GM19025 (cell line): ENCODE measurements around the gene TBC1D8.
"Not testable (repeated sequence)": the region's sequence is repeated elsewhere in the genome, so short reads cannot be mapped to it uniquely, and the experiment has no call there.

Source experiments
- ATAC-seq: cut with Tn5 transposase; IDR thresholded peaks from one replicate; pipeline ENCODE4 v1.9.1; 2021; ENCODE audit warnings: mild to moderate bottlenecking, low read depth, moderate library complexity; ENCODE audit not compliant: unreplicated experiment

TBC1D8 gene

DNA sequence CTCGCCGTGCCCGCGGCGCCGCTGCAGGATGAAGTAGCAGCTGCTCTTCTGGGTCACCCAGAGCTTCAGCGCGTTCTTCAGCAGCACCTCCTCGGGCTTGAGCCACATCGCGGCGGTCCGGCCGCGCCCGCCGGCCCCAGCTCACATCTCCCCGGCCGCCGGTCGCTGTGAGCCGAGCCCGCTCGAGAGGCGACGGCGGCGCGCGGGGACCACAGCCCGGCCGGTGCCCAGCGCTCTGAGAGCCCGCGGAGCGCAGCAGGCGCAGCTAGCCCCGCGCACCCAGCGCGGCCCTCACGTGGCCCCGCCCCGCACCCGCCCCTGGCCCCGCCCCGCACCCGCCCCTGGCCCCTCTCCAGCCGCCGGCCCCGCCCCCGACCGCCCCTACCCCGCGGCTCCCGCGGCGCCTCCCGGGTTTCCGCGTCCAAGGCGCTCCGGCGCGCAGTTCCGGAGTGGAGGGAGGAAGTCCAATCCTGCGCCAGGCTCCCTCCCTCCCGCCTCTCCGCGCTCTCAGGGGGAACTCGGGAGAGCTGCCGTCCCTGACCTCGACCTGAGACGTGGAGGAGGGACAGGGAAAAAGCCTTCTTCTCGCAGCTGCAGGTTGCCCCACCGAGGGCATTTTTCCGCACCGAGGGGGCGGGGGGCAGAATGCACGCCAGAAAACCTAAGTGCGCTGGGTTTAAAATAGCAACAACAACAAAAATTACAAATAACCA lies at the start of gene TBC1D8:
TBC1D8 (minus strand) TSS at position 237 of the 713 bp plus-strand sequence; CDS start at position 108, 129 bp downstream.
- ATAC-seq, result peak; percentile 74

DNA sequence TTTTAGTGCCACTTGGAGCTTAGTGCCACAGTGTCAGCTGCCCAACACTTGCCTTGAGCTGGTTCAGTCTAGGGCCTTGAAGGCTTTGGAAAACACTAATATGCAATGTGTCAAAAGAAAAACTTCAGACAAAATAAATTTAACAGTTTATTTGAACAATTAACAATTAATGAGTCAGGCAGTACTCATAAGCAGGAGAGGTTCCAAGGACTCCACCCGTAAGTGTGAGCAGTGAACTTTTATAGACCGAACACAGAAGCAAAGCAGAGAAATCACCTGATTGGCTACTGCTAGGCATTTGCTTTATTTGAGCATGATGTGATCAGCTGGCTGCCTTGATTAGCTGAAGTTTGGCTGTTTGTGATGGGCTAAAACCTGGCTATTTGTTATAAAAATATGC lies 49.5 kb upstream of the TBC1D8 start:
- ATAC-seq, result no peak

DNA sequence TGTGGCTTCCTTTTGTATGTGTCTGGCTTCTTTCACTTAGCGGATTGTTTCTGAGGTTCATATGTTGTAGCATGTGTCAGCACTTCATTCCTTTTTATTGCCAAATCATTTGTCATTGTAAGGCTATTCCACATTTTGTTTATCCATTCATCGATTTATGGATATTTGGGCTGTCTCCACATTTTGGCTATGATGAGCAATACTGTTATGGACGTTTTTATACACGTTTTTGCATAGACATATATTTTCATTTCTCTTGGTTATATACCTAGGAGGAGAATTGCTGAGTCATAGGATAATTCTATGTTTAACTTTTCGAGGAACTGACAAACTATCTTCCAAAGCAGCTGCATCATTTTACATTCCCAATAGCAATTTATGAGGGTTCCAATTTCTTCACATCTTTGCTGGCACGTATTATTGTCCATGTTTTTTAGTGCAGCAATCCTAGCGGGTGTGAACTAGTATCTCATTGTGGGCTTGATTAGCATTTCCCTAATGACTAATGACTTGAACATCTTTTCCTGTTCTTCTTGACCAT lies 48.1 kb upstream of the TBC1D8 start:
- ATAC-seq, result no peak

DNA sequence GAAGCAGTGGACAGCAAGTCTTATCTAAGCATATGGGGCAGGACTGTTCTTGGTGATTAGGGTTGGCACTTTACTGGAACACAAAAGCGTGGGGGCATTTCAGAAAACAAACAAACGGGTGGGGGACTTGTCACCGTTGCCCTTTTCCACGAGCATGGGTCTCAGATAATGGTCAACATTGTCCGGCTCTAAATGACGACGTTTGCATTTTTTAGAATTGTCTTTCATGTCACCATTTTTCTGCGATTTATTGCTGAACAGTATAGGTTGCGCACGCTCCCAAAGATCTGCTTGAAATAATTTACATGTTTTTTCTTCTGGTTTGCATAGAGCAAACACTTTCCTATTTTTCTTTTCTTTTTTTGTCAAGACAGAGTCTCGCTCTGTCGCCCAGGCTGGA lies 46.6 kb upstream of the TBC1D8 start:
- ATAC-seq, result no peak

DNA sequence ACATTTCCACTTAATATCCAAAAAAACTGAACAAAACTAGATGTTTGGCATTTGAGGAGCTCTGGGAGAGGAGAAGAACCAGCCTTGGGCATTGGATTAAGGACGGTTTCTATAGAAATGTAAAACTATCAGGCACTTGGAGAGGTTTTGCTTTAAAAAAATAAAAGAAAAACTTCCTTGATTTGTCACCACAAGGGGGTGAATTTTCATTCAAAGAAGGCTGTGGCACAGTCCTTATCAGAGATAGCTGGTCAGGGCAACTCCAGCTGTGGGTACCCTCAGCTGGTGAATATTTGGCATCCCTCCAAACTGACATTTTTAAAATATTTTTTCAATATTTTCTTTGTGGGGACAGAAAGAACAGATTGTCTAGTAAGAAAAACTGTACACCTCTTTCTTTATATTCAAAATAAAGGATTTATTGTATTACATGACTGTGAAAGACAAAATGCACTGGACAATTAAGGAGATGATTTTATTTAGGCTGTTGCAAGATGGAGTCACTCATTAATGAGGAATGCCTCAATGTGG lies 46.1 kb upstream of the TBC1D8 start:
- ATAC-seq, result no peak

DNA sequence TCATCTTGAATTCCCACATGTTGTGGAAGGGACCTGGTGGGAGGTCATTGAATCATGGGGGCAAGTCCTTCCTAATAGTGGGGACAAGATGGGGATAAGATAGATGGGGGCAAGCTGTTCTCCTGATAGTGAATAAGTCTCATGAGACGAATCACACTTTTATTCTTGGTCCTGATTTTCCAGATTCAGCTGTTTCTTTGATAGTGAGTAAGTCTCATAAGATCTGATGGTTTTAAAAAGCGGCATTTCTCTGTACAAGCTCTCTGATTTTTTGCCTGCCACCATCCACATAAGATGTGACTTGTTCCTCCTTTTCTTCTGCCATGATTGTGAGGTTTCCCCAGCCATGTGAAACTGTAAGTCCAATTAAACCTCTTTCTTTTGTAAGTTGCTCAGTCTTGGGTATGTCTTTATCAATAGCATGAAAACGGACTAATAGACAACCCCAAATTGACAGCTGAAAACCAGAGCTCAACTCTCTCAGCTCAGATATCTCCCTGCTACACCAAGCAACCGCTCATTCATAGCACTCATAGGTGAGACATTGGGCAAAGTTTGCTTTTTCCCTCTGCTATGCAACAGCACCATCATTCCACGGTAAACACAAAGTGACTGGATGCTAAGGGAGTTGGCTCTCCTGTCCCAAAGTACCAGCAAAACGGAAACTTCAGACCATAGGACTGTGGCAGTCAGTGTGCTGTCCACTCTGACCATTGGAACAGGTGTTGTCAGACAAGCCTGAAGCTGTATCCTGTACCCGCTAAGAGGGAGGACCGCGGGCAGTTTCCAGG lies 44.9 kb upstream of the TBC1D8 start:
- no peak for ATAC-seq

DNA sequence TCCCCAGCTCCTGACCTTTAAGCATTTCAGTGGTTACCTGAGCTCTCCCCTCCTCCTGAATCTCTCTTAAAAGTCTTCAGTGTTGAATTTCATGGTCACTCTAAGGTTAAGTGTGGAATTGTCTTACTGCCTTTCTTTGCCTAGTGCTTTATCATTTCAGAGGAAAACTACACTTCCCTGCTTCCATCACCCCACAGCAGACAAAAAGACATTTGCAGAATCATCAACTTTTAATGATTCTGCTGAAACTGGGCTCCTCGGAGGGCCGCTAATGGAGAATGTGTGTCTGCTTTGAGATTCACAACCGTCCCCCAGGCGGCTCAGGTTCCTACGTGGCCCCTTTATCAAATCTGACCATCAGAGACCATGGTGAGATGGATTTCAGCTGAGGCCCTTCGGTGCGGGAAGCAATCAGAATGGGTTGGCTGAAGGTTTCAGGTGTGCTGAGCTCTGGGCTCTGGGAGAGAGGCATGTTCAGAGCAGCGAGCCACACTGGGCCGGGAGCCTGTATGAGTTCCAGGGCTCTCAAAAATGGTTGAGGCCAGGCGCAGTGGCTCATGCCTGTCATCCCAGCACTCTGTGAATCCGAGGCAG lies 41.9 kb upstream of the TBC1D8 start:
- no peak for ATAC-seq

DNA sequence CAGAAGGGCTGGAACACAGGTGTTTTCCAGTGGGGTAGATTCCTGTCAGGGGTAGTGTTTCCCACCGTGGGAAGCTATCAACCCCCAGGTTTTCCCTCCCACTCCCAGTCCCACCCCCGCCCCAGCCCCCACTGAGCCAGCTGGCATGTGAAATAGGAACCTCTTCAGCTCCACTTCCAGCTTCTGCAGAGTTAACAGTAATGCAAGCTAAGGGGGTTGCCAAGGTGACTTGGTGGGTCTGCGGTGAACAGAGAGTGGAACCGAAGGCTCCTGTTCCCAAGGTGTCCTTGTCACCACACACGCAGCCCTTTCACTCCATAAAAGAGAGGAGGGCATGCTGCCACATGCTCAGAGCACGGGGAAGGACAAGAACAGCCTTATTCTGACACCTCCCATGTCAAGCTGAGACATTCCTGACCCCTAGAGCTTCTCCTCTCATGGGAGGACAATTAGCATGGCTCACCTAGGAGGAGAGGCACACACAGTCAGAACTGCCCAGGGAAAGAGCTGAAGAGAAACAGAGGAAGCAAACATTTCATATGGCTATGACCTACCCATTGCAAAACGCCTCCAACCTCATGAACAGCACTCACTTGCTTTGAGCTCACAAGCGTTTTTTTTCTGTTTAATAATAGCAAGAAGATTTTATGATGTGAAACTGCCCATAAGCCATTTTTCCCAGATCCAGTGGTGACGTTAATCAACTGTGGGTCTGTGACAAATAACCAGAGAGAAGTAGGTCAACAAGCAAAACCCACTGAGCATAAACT lies 39.8 kb upstream of the TBC1D8 start:
- ATAC-seq, result no peak

DNA sequence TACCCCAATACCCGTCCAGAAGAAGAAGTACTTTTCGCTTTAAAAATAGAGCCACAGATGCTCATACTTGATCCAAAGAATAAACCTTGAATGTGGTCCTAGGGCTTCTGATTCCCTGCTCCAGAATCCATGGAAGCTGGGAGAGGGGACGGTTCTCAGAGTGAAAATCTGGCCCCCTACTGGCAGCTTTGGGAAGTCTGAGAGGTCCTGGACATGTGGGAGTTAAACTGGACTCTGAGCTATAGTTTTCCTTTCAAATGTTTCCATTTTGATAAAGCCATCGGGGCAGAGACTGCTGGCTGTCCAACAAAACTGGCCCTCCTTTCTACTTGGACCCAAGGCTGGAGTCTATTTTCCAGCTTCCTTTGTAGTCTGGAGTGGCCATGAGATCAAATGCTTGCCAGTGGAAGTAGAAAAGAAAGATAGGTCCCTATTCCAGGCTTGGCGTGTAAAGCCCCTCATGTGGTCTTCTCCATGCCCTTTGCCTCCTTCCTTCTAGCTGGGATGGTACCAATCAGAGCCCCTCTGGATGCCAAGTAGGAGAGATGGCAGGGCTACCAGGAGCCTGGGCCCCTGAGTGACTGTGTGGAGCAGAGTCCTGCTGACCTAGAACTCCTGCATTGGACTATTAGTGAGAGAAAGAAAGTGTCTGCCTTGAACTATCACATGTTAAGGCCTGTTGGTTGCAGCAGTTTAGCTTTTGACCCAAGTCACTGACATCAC lies 37.7 kb upstream of the TBC1D8 start:
- no peak for ATAC-seq

DNA sequence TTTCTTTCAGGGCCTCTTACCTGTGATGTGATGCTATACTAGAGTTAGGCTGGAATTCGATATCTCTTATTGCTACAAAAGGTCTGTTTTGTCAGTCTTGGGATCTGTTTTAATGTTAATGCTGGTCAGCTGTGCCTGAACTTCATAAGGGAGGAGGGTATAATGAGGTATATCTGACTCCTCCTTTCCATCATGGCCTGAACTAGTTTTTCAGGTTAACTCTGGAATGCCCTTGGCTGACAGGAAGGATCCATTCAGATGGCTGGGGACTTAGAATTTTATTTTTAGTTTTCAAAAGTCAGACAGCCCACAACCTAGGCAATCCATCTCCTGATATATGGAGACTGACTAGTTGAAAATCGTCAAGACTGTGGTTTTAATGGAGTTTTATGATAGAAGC lies 35.9 kb upstream of the TBC1D8 start:
- ATAC-seq, result no peak

DNA sequence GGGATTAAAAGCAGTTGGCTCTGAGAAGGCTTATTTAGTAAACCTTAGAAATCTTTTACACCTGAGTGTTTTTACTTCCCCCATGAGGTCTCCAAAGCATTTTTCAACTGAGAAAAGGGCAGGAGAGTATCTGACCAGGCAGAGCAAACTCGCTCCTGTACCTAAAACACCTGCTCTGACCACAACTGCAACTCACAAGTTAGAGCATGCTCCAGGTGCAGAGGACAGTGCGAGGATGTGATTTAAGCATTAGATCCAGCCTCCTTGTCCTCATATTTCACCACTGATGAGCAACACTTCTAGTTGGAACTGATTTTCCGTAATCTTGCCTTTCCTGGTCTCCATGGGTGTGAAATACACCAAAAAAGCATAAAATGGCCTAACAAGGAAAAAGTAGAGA lies 34.5 kb upstream of the TBC1D8 start:
- ATAC-seq, result no peak

DNA sequence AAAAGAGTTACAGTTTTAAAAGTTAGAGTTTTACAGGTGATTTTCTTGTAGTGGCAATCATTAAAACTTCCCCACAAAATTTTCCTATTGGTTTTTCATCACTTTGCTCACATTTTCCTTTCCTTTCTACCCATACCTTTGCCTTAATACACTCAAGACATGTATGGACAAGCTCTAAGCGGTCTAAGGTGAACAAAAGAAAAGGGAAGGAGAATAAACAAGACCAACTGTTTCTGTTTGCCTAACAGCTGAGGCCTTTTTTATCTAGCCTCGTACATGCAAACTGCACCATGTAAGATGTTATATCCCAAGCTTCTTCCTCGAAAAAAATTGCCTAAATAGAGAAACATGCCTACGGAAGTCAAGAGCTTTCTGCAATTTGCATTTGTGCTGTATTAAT lies 33.9 kb upstream of the TBC1D8 start:
- no peak for ATAC-seq

DNA sequence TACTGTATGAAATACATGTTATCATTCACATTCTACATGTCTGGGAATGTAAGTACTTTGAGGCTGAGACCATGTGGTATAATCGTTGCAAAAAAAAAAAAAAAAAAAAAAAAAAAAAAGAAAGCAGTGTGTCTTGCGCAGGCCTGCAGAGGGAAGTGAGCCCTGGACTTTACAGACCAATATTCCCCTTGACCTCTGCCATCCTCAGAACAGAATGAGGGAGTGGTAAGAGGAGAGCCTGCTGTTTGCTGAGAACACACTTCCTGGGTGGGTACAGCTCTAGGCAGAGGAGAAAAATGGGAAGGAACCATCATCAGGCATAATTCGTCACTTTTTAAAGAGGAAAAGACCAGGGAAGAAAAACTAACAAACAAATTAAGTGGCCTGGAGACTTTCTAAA lies 28.8 kb upstream of the TBC1D8 start:
- no peak for ATAC-seq

DNA sequence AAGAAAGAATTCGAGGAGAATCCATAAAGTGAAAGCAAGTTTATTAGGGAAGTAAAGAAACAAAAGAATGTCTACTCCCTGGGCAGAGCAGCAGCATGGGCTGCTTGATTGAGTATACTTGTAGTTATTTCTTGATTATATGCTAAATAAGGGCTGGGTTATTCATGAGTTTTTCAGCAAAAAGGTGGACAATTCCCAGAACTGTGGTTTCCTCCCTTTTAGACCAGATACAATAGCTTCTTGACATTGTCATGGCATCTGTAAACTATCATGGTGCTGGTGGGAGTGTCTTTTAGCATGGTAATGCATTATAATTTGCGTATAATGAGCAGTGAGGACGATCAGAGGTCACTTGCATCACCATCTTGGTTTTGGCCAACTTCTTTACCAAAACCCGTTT lies 25.6 kb upstream of the TBC1D8 start:
- ATAC-seq, result no peak

DNA sequence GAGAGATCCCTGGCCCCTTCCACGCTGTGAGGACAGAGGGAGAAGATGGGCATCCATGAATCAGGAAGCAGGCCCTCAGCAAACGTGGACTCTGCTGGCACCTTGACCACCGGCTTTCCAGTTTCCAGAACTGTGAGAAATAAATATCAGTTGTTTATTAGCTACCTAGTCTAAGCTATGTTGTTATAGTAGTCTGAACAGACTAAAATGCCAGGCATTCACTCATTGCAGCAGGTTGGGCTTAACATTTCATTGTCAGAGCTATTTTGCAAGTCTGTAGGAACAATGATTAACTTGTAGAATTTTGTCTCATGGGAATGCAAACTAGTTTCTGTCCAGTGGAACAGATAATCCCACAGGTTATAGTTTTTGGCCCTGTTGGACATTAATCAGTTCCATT lies 24.8 kb upstream of the TBC1D8 start:
- ATAC-seq, result no peak

DNA sequence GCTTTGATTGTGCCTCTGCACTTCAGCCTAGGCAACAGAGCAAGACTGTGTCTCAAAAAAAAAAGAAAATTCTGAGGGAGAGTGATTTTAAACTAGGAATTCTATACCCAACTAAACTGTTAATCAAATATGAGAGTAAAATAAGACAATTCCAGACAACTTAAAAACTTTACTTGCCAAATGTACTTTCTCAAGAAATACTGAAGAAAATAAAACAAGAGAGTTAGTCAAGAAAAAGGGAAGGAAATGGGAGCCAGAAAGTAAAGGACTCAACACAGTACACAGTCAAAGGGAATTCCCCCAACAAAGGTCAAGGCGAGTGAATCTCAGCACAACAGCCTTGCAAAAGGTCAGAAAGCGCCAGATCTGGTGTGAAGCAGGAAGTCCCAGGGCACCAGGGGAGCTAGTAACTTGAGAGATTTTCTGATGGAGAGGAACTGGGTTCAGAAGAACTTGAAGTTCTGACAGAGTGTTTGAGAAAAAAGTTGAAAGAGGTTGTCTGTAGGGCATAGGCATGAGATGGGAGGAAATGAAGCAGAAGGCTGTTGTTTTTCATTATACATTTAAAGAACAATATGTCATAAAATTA lies 22.6 kb upstream of the TBC1D8 start:
- no peak for ATAC-seq

DNA sequence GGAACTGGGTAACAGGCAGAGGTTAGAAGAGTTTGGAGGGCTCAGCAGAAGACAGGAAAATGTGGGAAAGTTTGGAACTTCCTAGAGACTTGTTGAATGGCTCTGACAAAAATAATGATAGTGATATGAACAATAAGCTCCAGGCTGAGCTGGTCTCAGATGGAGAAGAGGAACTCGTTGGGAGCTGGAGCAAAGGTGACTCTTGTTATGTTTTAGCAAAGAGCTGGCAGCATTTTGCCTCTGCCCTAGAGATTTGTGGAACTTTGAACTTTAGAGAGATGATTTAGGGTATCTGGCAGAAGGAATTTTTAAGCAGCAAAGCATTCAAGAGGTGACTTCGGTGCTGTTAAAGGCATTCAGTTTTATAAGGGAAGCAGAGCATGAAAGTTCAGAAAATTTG lies 18.6 kb upstream of the TBC1D8 start:
- ATAC-seq, result not testable (repeated sequence)

DNA sequence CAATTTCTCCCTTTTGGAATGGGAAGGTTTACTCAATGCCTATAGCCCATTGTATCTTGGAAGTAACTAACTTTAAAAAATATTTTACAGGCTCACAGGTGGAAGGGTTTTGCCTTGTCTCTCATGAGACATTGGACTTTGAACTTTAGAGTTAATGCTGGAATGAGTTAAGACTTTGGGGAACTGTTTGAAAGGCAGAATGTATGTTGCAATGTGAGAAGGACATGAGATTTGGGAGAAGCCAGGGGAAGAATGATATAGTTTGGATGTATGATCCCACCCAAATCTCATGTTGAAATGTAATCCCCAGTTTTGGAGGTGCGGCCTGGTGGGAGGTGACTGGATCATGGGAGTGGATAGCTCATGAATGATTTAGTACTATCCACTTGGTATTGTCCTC lies 17.5 kb upstream of the TBC1D8 start:
- no peak for ATAC-seq

DNA sequence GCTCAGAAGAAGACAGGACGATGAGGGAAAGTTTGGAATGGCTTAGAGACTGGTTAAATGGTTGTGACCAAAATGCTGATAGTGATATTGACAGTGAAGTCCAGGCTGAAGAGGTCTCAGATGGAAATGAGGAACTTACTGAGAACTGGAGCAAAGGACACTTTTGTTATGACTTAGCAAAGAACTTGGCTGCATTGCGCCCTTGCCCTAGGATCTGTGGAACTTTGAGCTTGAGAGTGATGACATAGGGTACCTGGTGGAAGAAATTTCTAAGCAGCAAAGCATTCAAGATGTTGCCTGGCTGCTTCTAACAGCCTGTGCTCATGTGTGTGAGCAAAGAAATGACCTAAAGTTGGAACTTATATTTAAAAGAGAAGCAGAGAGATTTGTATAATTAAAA lies 16.4 kb upstream of the TBC1D8 start:
- not testable (repeated sequence) for ATAC-seq
